GM19193 (cell line): ENCODE measurements around the gene MACROH2A1.

ENCODE experiments used
- POLR2A ChIP-seq: IDR thresholded peaks from 4 replicates; pipeline ENCODE4 v1.6.1; 2011; ENCODE audit not compliant: insufficient read depth, insufficient read length; ENCODE audit errors: extremely low read depth

Gene MACROH2A1

DNA sequence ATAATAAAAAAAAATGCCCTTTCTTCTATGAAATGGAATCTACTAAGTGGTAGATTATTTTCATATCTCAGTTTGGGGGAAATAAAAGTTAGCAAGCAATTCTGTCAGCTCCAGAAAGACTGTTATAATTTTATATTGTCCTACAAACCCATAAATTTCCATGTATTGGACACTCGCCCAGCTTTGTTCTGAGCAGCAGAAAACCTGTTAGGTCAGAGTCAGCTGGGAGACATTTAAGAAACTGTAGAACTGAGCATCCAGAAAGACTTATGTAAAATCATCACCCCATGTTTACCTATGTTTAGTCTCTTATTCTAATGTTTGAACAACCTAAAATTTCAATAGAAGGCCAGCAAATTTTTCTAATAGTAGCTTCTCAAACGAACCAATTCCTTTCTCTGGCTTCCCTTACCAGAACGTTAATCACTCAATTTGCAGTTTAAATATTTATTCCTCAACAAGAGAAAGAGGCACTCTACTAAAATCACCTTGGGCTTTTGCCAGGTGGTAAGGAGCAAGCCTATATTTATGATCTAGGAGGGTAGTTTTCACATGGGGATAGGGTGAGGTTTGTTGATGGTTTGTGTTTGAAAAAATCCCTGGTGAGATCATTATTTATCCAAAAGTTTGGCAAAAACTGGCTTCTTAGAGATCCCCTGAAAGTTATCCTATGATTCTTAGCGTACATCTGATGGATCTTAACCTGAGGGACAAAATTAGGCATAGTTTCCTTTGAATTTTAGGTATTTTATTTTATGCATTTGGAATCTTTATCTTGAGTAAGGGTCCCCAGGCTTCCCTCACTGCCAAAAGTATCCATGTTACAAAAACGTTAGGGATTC lies 34.4 kb downstream of the MACROH2A1 start:
- TF ChIP-seq POLR2A = no peak

DNA sequence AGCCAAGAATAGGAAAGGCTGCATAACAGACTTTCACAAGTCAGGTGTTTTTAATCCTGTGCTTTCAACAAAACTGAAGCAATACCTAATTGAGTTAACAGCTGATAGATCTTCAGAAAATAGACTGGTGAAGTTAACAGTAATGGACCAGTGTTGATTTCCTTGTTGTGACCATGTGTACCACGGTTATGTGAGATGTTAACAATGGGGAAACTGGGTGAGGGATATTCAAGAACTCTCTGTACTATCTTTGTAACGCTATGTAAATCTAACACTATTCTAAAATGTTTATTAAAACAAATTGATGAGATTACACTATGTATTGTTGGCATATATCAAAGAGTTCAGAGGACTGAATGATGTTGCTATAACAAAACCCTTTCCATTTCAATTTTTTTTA lies 36.9 kb downstream of the MACROH2A1 start:
- no peak for TF ChIP-seq POLR2A

DNA sequence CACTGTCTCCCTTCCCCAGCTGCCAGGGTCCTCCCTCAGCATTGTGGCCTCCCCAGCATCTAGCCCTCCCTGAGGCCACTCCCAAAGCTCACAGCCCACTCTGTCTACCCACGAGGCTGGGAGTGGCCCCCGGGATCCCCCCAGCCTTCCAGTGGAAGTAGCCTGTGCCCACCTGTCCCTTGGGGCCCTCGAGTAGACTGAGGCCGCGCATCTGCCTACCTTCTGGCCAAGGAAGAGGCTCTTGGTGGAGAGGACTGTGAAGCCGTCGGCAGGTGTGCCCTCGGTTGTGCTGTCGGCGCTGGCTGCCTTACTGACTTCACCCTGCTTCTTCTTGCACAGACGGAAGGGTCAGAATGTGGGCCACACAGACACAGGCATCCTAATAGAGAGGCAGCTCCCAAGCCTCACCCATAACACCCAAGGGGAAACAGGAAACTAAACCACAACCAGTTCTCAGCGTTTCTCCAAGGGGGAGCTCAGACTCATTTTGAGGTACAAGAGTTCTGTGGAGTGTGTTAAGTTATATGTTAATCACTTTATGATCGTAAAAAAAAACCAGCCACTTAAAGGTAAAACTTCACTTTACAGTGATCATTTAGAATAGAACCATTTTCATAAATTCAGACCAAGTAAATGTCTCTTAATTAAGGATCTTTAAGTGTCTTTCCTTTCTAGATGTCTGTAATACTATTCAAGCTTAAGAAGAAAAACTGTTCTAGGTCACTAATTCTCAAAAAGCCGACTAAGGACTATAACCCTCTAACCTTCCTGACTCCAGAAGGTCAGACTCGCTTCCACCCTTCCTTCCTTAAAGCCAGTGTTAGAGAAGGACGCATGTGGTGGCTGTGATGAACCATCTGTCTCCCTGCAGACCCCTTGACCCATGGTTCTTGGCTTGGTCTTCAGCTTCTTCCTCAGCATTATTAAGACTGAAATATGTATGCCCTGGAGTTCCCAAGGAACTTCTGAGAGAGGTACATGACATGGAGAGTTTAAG lies 38.5 kb downstream of the MACROH2A1 start:
- TF ChIP-seq POLR2A = no peak

DNA sequence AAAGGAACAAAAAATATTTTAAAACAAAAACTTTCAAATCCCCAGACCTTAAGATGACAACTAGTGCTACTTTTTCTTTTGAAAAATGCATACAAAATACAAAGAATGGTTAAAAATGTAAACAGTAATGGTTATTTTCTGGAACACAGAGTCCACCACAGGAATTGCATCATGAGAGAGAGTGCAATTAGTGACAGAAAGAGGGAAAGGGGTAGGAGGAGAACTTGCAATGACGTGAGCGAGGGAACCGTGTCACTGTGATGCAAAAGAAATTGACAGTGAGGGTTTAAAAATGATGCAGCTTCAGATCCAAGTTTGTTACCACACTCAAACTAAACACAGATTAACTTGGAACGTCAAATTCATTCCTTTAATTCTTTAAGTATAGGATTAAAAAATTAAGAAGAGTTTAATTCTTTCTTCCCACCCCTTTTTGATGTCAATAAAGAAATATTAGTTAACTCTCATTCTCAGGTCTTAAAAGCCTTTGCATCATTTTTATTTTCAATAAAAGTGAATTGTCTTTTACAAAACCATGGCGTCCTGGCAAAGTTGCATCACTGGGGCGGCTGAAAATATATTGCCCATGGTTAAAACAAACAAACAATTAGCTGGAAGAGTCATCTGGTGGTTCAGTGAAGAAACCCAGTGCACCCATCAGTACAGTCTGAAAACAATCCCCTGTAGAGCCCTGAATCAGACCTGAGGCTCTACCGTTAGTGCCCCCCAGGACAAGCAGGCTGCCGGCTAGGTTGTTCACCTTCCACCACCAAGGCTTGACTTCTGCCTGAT lies 39.5 kb downstream of the MACROH2A1 start:
- TF ChIP-seq POLR2A = no peak

- no peak for TF ChIP-seq POLR2A
These were observed 41.3 kb downstream of the MACROH2A1 start for GRCh38 chr5:135357685-135358084.

DNA sequence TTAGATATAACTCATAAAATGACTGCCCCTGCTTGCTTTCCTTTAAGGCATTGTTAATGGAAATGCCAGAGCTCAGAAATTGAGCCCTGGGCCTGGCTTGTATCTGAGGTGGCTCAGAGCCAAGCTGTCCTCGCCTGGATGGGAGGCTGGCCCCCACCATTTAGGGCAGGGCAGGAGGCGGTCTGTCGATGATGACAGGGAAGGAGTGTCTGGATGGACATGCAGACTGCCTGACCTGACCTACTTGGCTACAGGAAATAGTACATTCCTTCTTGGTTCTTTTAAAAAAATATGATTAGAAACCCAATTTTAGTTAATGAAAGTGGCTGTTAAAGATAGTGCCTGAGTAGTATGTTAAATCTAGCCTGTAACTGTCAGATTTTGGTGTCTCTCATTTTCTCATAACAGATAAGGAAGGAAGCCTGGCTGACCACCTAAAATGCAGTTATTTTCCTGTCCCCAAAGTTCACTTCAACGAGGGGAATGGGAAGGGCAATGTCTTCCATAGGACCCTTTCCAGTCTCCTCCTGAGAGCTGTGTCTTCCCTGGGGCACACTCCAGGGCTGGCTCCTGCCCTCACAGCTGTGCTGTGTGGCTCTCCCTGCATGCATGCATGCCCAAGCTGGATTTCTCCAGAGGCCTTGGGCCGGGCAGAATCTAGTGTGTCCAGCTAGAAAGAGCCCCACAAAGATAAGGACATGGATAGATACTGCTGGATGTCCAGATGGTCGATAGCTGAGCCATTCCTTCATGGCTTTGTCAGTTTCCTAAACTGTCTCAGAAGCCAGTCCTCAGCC lies 42.3 kb downstream of the MACROH2A1 start:
- no peak for TF ChIP-seq POLR2A

- no peak for TF ChIP-seq POLR2A
These were observed 43.9 kb downstream of the MACROH2A1 start for GRCh38 chr5:135355169-135355568.

DNA sequence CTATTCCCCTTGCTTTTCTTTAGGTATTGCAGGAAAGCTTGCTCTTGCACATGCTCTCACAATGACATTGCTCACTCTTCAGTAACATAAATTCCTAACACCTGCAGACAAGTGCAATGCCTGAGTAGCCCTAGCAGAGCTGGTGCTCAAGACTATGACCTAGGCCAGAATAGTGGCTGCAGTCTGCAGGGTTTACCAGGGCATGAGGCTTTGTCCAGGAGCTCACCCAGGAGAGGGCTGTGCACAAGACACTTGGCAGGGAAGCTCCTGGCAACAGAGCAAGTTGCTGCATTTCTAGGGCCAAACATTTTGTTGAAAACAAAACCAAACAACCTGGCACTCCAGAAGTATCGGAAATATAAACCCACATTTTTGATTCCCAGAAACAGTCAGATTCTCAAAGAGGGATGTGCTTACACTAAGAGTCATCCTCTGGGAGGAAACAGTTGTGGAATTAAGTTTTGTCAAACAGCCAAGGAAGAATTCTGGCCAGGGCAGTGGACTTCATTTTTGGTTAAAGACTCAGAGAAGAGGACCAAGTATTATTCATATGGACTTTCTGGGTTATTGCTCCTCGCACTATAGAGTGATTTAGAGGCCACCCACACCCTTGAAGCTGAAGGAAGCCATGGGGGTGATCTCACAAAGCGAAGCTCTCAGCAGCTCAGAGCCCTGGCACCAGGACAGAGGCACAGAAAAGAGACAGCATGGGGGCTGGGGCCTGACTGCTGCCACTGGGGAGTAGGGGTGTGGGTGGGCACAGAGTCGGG lies 44.9 kb downstream of the MACROH2A1 start:
- no peak for TF ChIP-seq POLR2A

- no peak for TF ChIP-seq POLR2A
These were observed 48.5 kb downstream of the MACROH2A1 start for GRCh38 chr5:135350536-135350935.

- no peak for TF ChIP-seq POLR2A
These were observed 49.1 kb downstream of the MACROH2A1 start for GRCh38 chr5:135349886-135350285.

GRCh38 chr5:135349451-135349850 lies 49.6 kb downstream of the MACROH2A1 start:
- TF ChIP-seq POLR2A = no peak

DNA sequence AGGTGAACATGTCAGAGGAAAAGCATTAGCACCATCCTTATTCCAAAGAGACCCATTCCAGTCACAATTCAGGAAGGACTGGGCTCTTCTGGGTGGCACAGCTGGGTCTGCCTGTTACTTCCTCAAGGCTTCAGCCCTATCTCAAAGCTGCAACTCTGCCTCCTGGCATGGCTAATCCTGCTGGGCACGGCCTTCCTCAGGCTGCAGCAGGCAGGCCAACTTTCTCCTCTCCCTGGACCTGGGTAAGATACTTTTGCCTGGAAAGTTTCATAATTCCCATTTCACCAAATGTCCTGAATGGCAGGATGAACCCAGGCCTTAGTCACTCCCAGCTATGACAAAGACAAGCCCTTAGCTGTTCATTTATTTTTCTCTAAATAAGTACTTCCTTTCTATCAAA lies 50.1 kb downstream of the MACROH2A1 start:
- TF ChIP-seq POLR2A = no peak

DNA sequence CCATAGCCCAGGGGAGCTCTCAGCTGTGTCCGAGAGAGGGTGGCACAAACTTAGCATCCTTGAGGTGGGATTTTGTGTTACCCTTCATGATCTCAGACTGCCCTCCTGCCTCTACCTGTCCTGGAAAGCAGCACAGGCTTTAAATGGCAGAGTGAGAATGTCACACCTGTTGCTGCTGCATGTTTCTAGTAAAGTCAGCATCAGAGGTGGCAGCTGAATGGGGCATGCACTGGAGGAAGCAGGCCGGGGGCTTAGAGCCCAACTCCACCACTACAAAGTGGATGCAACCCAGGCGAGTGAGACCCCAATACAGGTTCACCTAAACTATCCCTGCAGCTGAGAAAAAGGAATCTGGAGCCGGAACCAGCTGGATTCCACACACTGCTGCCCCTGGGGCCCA lies 51.6 kb downstream of the MACROH2A1 start:
- no peak for TF ChIP-seq POLR2A
